Effector CD4-positive, alpha-beta T cell (primary cell): ENCODE data around the gene OSBPL6.

Experiments
- DNase-seq: peaks from one replicate; pipeline ENCODE4 v3.0.0-alpha.2; 2020

OSBPL6 gene

GRCh38 chr2:178450774-178451525 is 256.6 kb downstream of the OSBPL6 start, which contains the start of the genes PJVK and PRKRA:
TSS of gene PJVK (plus strand) at chr2:178451378. CDS start at chr2:178453410, 2,032 bp downstream.
TSS of gene PRKRA (minus strand) at chr2:178451175. CDS start at chr2:178451030, 145 bp downstream.
- DNase-seq, result peak; percentile 91

DNA sequence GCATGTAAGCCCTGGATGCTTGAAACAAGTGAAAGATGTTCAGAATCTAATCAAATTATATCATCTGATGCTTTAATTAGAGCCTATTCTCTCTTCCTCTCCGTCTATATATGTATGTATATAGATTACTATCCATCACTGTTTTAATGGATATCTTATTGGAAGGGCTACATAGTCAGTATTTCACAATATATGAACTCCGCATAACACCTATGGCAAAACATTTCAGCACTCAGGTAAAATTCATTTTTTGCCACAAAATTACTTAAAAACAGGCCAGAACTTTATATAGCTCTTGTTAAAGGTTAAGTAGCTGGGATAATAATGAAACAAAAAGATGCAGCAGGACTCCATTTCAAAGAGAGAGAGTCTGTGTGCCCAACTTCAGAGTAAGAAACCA is 258.0 kb downstream of the OSBPL6 start:
- no peak for DNase-seq
